GM19372 (cell line): Measurements from ENCODE around the gene PC.
"Not testable (repeated sequence)": the region's sequence is repeated elsewhere in the genome, so short reads cannot be mapped to it uniquely, and the experiment has no call there.

ENCODE experiments used
- ATAC-seq: cut with Tn5 transposase; IDR thresholded peaks from one replicate; pipeline ENCODE4 v1.9.1; 2021; ENCODE audit warnings: mild to moderate bottlenecking, low read depth, moderate library complexity; ENCODE audit not compliant: unreplicated experiment

The PC gene

DNA sequence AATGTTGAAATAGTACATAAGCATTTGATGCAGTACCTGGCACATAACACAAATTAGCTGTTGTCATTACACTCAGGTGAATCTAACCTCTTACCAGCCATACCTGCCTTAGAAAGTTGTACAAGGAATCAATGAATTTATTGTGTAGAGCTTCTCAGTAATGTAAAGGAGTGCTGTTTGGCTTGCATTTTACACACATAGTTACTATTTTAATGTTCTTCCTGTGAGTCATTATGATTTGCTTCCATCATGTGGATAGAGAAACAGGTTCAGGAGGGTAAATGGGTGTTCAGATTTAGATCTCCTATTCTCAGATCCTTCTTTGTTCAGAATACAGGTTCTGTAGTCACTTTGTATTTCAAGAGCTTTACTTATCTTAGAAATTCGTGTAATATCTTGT, 142.5 kb downstream of the PC start:
- ATAC-seq: no peak

DNA sequence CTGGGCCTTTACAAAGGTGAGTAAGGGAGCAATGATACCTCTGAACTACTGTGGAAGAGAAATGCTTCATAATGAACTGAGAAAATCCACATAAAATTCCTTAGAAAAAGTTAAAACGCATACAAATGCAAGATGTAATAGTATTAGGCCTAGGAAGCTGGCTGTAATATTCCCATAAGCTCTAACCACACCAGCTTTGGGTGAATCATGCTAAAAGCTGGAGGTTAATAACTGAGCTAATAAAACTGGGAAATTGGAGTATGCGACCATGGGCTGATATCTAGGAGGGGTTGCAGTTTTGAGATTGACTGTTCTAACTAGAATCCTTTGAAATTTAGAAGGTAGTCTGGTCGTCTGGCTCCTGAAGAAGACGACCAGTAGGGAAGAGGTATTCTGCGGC, 143.5 kb downstream of the PC start:
- ATAC-seq: no peak

DNA sequence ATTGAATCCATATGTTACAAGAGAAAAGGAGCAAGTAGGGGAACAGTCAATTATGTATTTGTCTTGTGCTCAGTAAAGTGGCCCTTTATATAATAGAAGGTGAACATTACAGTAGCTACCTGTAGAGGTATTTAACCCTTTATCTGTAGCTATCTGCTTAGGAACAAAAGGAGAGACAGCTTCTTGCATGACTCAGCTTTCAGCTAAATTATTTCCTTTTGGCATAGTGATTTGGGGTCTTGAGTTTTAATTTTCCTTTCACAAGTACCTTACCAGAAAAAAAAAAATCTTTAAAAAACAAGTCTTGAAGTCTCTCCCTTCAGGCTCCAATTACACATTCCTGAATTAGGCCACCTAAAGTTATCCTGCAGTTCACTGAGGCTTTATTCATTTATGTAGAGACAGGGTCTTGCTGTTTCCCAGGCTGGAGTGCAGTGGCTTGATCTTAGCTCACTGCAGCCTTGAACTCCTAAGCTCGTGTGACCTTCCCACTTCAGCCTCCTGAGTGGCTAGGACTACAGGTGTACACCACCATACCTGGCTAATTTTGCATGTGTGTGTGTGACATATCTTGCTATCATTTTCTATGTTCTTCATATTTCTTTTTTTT, 147.5 kb downstream of the PC start:
- no peak for ATAC-seq

DNA sequence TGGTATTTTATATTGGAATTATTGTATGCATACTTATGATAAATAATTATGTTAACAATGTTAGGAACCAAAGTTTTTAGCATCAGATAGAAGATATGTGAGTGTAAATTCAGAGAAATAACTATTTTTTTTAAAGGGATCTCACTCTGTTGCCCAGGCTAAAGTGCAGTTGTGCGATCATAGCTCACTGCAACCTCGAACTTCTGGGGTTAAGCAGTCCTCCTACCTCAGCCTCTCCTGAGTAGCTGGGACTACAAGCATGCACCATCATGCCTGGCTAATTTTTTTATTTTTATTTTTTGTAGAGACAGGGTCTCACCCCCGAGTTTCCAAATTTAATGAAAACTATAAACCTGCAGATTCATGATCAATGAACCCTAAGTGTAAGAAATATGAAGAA, 148.6 kb downstream of the PC start:
- no peak for ATAC-seq

DNA sequence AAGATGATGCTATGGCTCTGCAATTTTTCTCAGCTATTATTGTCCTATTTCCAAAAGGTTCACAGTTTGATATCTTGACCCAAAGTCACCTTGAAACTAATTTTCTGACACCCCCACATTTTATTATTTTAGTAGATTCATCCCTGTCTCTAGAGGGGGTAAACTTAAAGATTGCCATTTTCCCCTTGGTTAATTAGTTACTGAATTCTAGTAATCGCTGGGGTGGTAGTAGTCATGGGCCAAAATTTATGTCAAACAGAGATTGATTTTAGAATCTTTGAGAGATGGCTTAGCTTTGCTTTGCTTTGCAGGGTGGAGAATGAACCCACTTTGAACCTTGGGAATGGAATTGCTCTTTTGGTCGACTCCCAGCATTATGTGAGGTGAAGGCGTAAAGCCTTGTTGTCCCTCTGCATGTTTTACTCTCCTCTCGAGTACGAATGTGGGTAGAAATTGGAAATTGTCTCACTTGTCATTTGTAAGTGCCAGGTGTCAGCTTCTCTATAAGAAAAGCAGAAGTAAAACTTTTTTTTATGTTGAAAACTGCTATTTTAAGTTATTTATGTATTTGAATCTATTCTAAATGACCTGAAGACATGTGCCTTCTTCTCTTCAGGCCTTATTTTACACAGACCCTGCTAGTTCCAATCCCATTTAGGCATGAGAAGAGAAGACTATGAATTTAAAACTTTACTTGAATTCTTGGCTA, 157.3 kb downstream of the PC start:
- ATAC-seq: no peak

DNA sequence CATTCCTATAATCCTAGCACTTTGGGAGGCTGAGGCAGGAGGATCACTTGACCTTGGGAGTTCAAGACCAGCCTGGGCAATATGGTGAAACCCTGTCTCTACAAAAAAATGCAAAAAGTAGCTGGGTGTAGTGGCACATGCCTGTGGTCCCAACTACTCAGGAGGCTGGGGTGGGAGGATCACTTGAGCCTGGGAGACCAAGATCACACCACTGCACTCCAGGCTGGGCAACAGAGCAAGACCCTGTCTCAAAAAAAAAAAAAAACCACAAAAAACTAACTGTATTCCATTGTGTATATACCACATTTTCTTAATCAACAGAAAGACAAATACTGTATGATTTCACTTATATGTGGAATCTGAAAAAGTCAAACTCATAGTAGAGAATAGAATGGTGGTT, 158.4 kb downstream of the PC start:
- not testable (repeated sequence) for ATAC-seq
